K562 (cell line): ENCODE results near the gene OTOP3. TPM values are rescaled to one million over a fixed set of nuclear protein-coding genes. Genes with fewer than 3 reads are reported as not detected.
A peak's percentile ranks its signal among the peaks of the same experiment; 100 is the strongest.

Experiments used
- ATAC-seq: fragments of 200-7000 bp; cut with Tn5 transposase; 3 replicates; pipeline ENCODE4 v1.9.1; 2020; ENCODE audit warnings: moderate library complexity
- BruUV-seq: library from RNA; stranded (reverse); fragments of 400-500 nt; replicated peaks from 2 replicates; lab custom pipeline; 2021; lab: Mats Ljungman, UMichigan
- CTCF ChIA-PET: fragments of 300-600 bp; formaldehyde crosslinking; extraction: SDS; loops from one replicate; lab custom pipeline; 2021; ENCODE audit warnings: low intra/inter-chr PET ratio; lab: Yijun Ruan, JAX
- POLR2A ChIA-PET: fragments of 300-600, 350-650 bp; sonication (Branson Sonifier 250); formaldehyde crosslinking; extraction: SDS; loops from one replicate; lab custom pipeline; 2021; ENCODE audit warnings: antibody characterized with exemption, inconsistent platforms; lab: Yijun Ruan, JAX
- DNase-seq, 4 experiments: peaks; one replicate each; pipeline versions ENCODE4 v3.0.0 to v3.0.0-alpha.2; 2011 to 2018; ENCODE audit warnings: low spot score in 3 of 4, mixed read lengths in 3 of 4; ENCODE audit errors: extremely low read depth in 1 of 4
- FAIRE-seq: peaks from 2 replicates; lab custom pipeline; 2011; peaks lifted over from hg19 to GRCh38; lab: Jason Lieb, UNC
- H2AFZ ChIP-seq: 2 replicates; pipeline ENCODE4 v1.6.0; 2011; ENCODE audit warnings: low read depth, low read length, control low read depth, inconsistent platforms
- H3K27ac ChIP-seq: fragments of 200-600 bp; 3 replicates; pipeline ENCODE4 v1.8.0; 2011; ENCODE audit warnings: low read depth, mild to moderate bottlenecking, control low read depth, inconsistent platforms, low read length, moderate library complexity, mixed read lengths; ENCODE audit errors: extremely low read depth
- H3K27me3 ChIP-seq, 2 experiments: fragments of 300-600 bp in 1 of 2; 2 replicates in 1 of 2; 3 replicates in 1 of 2; pipeline versions ENCODE4 v1.6.0 to v1.8.0; 2011; ENCODE audit warnings: inconsistent platforms in 2 of 2, low read length in 2 of 2, mild to moderate bottlenecking in 1 of 2, mixed read lengths in 1 of 2, moderate library complexity in 1 of 2; ENCODE audit not compliant: control insufficient read depth in 2 of 2, insufficient read depth in 2 of 2
- H3K36me3 ChIP-seq: fragments of 300-600 bp; 3 replicates; pipeline ENCODE4 v1.8.0; 2011; ENCODE audit warnings: mild to moderate bottlenecking, low read length, inconsistent platforms; ENCODE audit not compliant: control insufficient read depth, insufficient read depth
- H3K4me1 ChIP-seq, 2 experiments: fragments of 200-600 bp in 1 of 2; replicated peaks in 1 of 2; 2 replicates in 1 of 2; 3 replicates in 1 of 2; pipeline versions ENCODE4 v1.5.1 to v1.8.0; 2011; ENCODE audit warnings: inconsistent platforms in 2 of 2, low read length in 2 of 2, mild to moderate bottlenecking in 1 of 2, mixed read lengths in 1 of 2, moderate library complexity in 1 of 2; ENCODE audit not compliant: control insufficient read depth in 2 of 2, insufficient read depth in 2 of 2
- H3K4me2 ChIP-seq: 2 replicates; pipeline ENCODE4 v1.6.1; 2011; ENCODE audit warnings: low read length, control low read depth, inconsistent platforms, mixed read lengths; ENCODE audit not compliant: insufficient read depth
- H3K4me3 ChIP-seq: fragments of 200-600 bp; sonication (generic), shearing (Covaris generic); 2 replicates; pipeline ENCODE4 v1.5.1; 2016; ENCODE audit warnings: control low read depth, inconsistent platforms
- H3K79me2 ChIP-seq: fragments of 200-600 bp; 3 replicates; pipeline ENCODE4 v1.8.0; 2011; ENCODE audit warnings: low read length, inconsistent platforms; ENCODE audit not compliant: control insufficient read depth, insufficient read depth
- H3K9ac ChIP-seq, 2 experiments: 2 replicates each; pipeline versions ENCODE4 v1.6.0 to v1.6.1; 2011; ENCODE audit warnings: low read depth in 2 of 2, low read length in 2 of 2, control low read depth in 1 of 2, inconsistent platforms in 1 of 2, mild to moderate bottlenecking in 1 of 2, mixed read lengths in 1 of 2; ENCODE audit not compliant: insufficient read depth in 1 of 2
- H3K9me1 ChIP-seq: one replicate; pipeline ENCODE4 v1.6.0; 2011; ENCODE audit warnings: inconsistent platforms, mild to moderate bottlenecking, low read length, moderate library complexity; ENCODE audit not compliant: control insufficient read depth, insufficient read depth
- H3K9me3 ChIP-seq: replicated peaks from 2 replicates; pipeline ENCODE4 v1.5.1; 2011; ENCODE audit warnings: low read depth, low read length, inconsistent platforms; ENCODE audit not compliant: control insufficient read depth, insufficient read depth
- H4K20me1 ChIP-seq: replicated peaks from 2 replicates; pipeline ENCODE4 v1.6.1; 2011; ENCODE audit warnings: low read length, inconsistent platforms, mixed read lengths; ENCODE audit not compliant: control insufficient read depth, insufficient read depth
- ELF4 ChIP-seq: fragments of 450-650 bp; formaldehyde crosslinking; IDR thresholded peaks from 2 replicates; pipeline ENCODE4 v1.4.0; 2022; ENCODE audit warnings: missing genetic modification characterization
- KLF1 ChIP-seq: fragments of 450-650 bp; IDR thresholded peaks from 2 replicates; pipeline ENCODE4 v1.6.1; 2016; ENCODE audit warnings: missing genetic modification characterization, missing compliant biosample characterization
- POLR2A ChIP-seq: fragments of 450-650 bp; conservative IDR thresholded peaks from 2 replicates; pipeline ENCODE4 v1.6.1; 2016
- RCOR1 ChIP-seq, 2 experiments: IDR thresholded peaks; 2 replicates each; pipeline ENCODE4 v1.6.1; 2012; ENCODE audit warnings: low read depth in 2 of 2, low read length in 2 of 2, borderline replicate concordance in 1 of 2, improper control_type of control experiment in 1 of 2
- SIRT6 ChIP-seq: IDR thresholded peaks from one replicate; pipeline ENCODE4 v1.6.1; 2012; ENCODE audit warnings: low read depth, mild to moderate bottlenecking, control low read depth, inconsistent platforms, low read length, moderate library complexity
- SMARCA4 ChIP-seq: fragments of 450-650 bp; IDR thresholded peaks from 2 replicates; pipeline ENCODE4 v1.6.1; 2016
- TRIM28 ChIP-seq: fragments of 450-650 bp; IDR thresholded peaks from 2 replicates; pipeline ENCODE4 v1.6.1; 2017
- ZNF274 ChIP-seq: IDR thresholded peaks from 2 replicates; pipeline ENCODE4 v1.6.1; 2011; ENCODE audit warnings: low read depth, mild to moderate bottlenecking, low read length, moderate library complexity, borderline replicate concordance
- ZNF431 ChIP-seq: sonication (generic); formaldehyde crosslinking; IDR thresholded peaks from 2 replicates; pipeline ENCODE4 v1.8.0; 2022; ENCODE audit warnings: mild to moderate bottlenecking, missing genetic modification reagents
- WGBS: fragments of 100-300 bp; shearing (Covaris generic); methylation state at CpG from one replicate; pipeline ENCODE4 v1.1.6; 2016; ENCODE audit warnings: low coverage, mixed read lengths; ENCODE audit not compliant: insufficient coverage; ENCODE audit errors: missing lambda C conversion rate; 5-methylcytosine and 5-hydroxymethylcytosine counted together
- in situ Hi-C: fragments of 300-500 bp; cut with MboI; formaldehyde crosslinking; loops from 4 replicates; pipeline ENCODE4 v1.15.0; 2018; ENCODE audit warnings: inconsistent platforms, mixed read lengths
- intact Hi-C: fragments of 100-400 bp; cut with micrococcal nuclease; formaldehyde crosslinking; loops from 2 replicates; pipeline ENCODE4 v1.14.2; 2022
- polyA plus RNA-seq, 8 experiments: library from polyadenylated mRNA; depleted of rRNA in 4 of 8; stranded (reverse) in 5 of 8; unstranded in 3 of 8; fragments of >200 nt; fragmentation: Nextera tagmentation in 2 of 8; fragmentation: Illumina TruSeq in 1 of 8; extraction: Ambion mirVana in 2 of 8; extraction: Trizol in 1 of 8; gene quantifications; 2 replicates each; pipeline versions ENCODE4 v1.2.1 to v1.2.3, GENCODE V29; 2011 to 2014; ENCODE audit warnings: inconsistent platforms in 1 of 8, missing spikeins in 1 of 8
- total RNA-seq, 7 experiments: library from RNA; depleted of rRNA in 6 of 7; stranded (reverse); fragments of >200 nt in 6 of 7; fragmentation: Illumina TruSeq in 2 of 7; extraction: Trizol in 2 of 7; gene quantifications; 2 replicates each; pipeline versions ENCODE4 v1.2.1 to v1.2.3, GENCODE V29; 2011 to 2021; ENCODE audit warnings: low replicate concordance in 1 of 7
- TF ChIP-seq, protein P1 (sequence below): sonication (generic); formaldehyde crosslinking; IDR thresholded peaks from 2 replicates; pipeline ENCODE4 v1.8.0; 2022; ENCODE audit warnings: mild to moderate bottlenecking, missing genetic modification reagents

The OTOP3 gene
- total and polyA plus RNA-seq, 9 of the 15 experiments (the other 6 are each of a cell fraction or from before 2014, with no cell fraction given): not detected

GRCh38 chr17:74892013-74892841 is 43.5 kb upstream of the OTOP3 start:
- ChIA-PET CTCF (interaction anchor here (0.5 kb wide), 1 partner anchor 418 kb away, joined by 4 read pairs; no protein-coding TSS in a partner anchor), POLR2A (interaction anchor here (0.6 kb wide), 1 partner anchor 250 kb away, joined by 3 read pairs; no protein-coding TSS in a partner anchor)
- ATAC-seq (peak; percentile 32; the same call in 1 of the 3 replicates), DNase-seq (no peak), FAIRE-seq (no peak)
- Histone ChIP-seq H3K9me3 (no peaks in the 10 kb centered on the region), H3K9ac (no peak overlapping the region), H2AFZ (no peak overlapping the region), H3K27ac (no peak overlapping the region), H3K4me1 (peaks cover 0 to 25% of the 10 kb centered on the region in 2 experiments; a peak in 2 of 5 replicates), H3K36me3 (no peaks in the 10 kb centered on the region), H3K27me3 (peaks cover 21 to 44% of the 10 kb centered on the region in 2 experiments; a peak in 4 of 5 replicates), H4K20me1 (peaks cover 5% of the 10 kb centered on the region; the same call in 1 of the 2 replicates), H3K9me1 (no peaks in the 10 kb centered on the region), H3K4me3 (no peak overlapping the region), H3K79me2 (no peaks in the 10 kb centered on the region), H3K4me2 (no peak overlapping the region)
- intact Hi-C loops: no loop called here
- 46% methylated on average over 19 of the region's 20 CpGs for WGBS
- TF ChIP-seq KLF1 (tag): no peak
- TF ChIP-seq RCOR1 (IDR thresholded peaks at IDR 0.05; ENCODE audit: borderline replicate concordance in 1 of 2, low read depth in 2 of 2, low read length in 2 of 2): no peak
- no peak for TF ChIP-seq ZNF431
- TF ChIP-seq, protein P1, sequence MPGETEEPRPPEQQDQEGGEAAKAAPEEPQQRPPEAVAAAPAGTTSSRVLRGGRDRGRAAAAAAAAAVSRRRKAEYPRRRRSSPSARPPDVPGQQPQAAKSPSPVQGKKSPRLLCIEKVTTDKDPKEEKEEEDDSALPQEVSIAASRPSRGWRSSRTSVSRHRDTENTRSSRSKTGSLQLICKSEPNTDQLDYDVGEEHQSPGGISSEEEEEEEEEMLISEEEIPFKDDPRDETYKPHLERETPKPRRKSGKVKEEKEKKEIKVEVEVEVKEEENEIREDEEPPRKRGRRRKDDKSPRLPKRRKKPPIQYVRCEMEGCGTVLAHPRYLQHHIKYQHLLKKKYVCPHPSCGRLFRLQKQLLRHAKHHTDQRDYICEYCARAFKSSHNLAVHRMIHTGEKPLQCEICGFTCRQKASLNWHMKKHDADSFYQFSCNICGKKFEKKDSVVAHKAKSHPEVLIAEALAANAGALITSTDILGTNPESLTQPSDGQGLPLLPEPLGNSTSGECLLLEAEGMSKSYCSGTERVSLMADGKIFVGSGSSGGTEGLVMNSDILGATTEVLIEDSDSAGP (CRISPR knock-in tag): no peak
- TF ChIP-seq POLR2A: no peak
- TF ChIP-seq ZNF274: no peak
- no peak for TF ChIP-seq ELF4
- no peak for TF ChIP-seq TRIM28
- no peak for TF ChIP-seq SIRT6
- no peak for TF ChIP-seq SMARCA4
- BruUV-seq: no TSS peak
- in situ Hi-C loops: no loop called here
